ENCODE data around the gene DUS3L.
"Not testable (repeated sequence)": the region's sequence is repeated elsewhere in the genome, so short reads cannot be mapped to it uniquely, and the experiment has no call there.

DUS3L gene

GRCh38 chr19:5799247-5800241, 8.6 kb upstream of the DUS3L start:
- DNase-seq, result no peak

GRCh38 chr19:5798244-5798643, 7.3 kb upstream of the DUS3L start:
- no peak for DNase-seq

GRCh38 chr19:5795382-5795919, 4.5 kb upstream of the DUS3L start:
- no peak for DNase-seq

GRCh38 chr19:5793188-5793587, 2.2 kb upstream of the DUS3L start:
- DNase-seq, result no peak

- DNase-seq, result no peak
Observed at GRCh38 chr19:5792224-5792623, 1.3 kb upstream of the DUS3L start.

GRCh38 chr19:5789886-5790558, 941 bp downstream of the DUS3L start:
- no peak for DNase-seq

GRCh38 chr19:5789351-5789761, 1.6 kb downstream of the DUS3L start:
- no peak for DNase-seq

- no peak for DNase-seq
Observed at GRCh38 chr19:5788422-5788821, 2.5 kb downstream of the DUS3L start.

- DNase-seq, result no peak
Observed at GRCh38 chr19:5787409-5788182, 3.4 kb downstream of the DUS3L start.

GRCh38 chr19:5786593-5787408, 4.2 kb downstream of the DUS3L start:
- no peak for DNase-seq

- no peak for DNase-seq
Observed at GRCh38 chr19:5785423-5785822, 5.5 kb downstream of the DUS3L start.

- DNase-seq, result no peak
Observed at GRCh38 chr19:5784581-5785147, 6.3 kb downstream of the DUS3L start, which contains the start of gene PRR22. PRR22 (minus strand) TSS chr19:5784746; CDS start chr19:5784660, 86 bp downstream.

- DNase-seq, result no peak
Observed at GRCh38 chr19:5782945-5783919, 7.7 kb downstream of the DUS3L start.

- DNase-seq, result no peak
Observed at GRCh38 chr19:5782322-5782721, 8.6 kb downstream of the DUS3L start.

GRCh38 chr19:5780916-5781315, 10.0 kb downstream of the DUS3L start:
- not testable (repeated sequence) for DNase-seq

- no peak for DNase-seq
Observed at GRCh38 chr19:5778402-5778801, 12.6 kb downstream of the DUS3L start.

GRCh38 chr19:5775668-5776309, 15.2 kb downstream of the DUS3L start:
- DNase-seq, result no peak

- no peak for DNase-seq
Observed at GRCh38 chr19:5774921-5775320, 16.0 kb downstream of the DUS3L start.

GRCh38 chr19:5773276-5773675, 17.7 kb downstream of the DUS3L start:
- DNase-seq, result no peak

GRCh38 chr19:5772416-5772815, 18.5 kb downstream of the DUS3L start:
- no peak for DNase-seq
